ENCODE data around the gene PSMG3.
A peak's percentile ranks its signal among the peaks of the same experiment; 100 is the strongest.

The PSMG3 gene

GRCh38 chr7:1569833-1570632 is at the start of gene PSMG3:
PSMG3 (minus strand) TSS chr7:1570032; CDS start chr7:1569339, 693 bp downstream.
- peak within 1 kb of the TSS; percentile 85 for H3K4me3 ChIP-seq (ENCODE audit: low read depth, low read length)
- TF ChIP-seq CTCF (IDR thresholded peaks at IDR 0.05; ENCODE audit: low read depth, low read length) = no peak

GRCh38 chr7:1618475-1618874 is 48.6 kb upstream of the PSMG3 start:
- H3K4me3 ChIP-seq (ENCODE audit: low read depth, low read length) = no peak overlapping the region
- TF ChIP-seq CTCF (IDR thresholded peaks at IDR 0.05; ENCODE audit: low read depth, low read length) = no peak

GRCh38 chr7:1617957-1618356 is 48.1 kb upstream of the PSMG3 start:
- no peak for TF ChIP-seq CTCF (IDR thresholded peaks at IDR 0.05; ENCODE audit: low read depth, low read length)
- H3K4me3 ChIP-seq (ENCODE audit: low read depth, low read length) = no peak overlapping the region

GRCh38 chr7:1616741-1617140 is 46.9 kb upstream of the PSMG3 start:
- H3K4me3 ChIP-seq (ENCODE audit: low read depth, low read length) = no peak overlapping the region
- no peak for TF ChIP-seq CTCF (IDR thresholded peaks at IDR 0.05; ENCODE audit: low read depth, low read length)

GRCh38 chr7:1611708-1612241 is 41.9 kb upstream of the PSMG3 start:
- no peak for TF ChIP-seq CTCF (IDR thresholded peaks at IDR 0.05; ENCODE audit: low read depth, low read length)
- H3K4me3 ChIP-seq (ENCODE audit: low read depth, low read length) = no peak overlapping the region

- TF ChIP-seq CTCF (IDR thresholded peaks at IDR 0.05; ENCODE audit: low read depth, low read length) = no peak
- no peak overlapping the region for H3K4me3 ChIP-seq (ENCODE audit: low read depth, low read length)
Measured at GRCh38 chr7:1610678-1611302, 41.0 kb upstream of the PSMG3 start.

All from WI38 (cell line).